Mucosa of descending colon (tissue), 3 donors: Measurements from ENCODE around the gene VPS41. TPM values are rescaled to one million over a fixed set of nuclear protein-coding genes. Genes with fewer than 3 reads are reported as not detected.

Experiments
- ATAC-seq: fragments of 200-7000 bp; cut with Tn5 transposase; one replicate; pipeline ENCODE4 v1.9.1; 2020; ENCODE audit warnings: mild to moderate bottlenecking, moderate library complexity
- DNase-seq, 3 donors: peaks; one replicate each; pipeline ENCODE4 v3.0.0-alpha.2; 2020
- H3K36me3 ChIP-seq: fragments of 200-600 bp; one replicate; pipeline ENCODE4 v1.8.0; 2021; ENCODE audit warnings: low read depth, mild to moderate bottlenecking
- H3K4me1 ChIP-seq: fragments of 200-600 bp; one replicate; pipeline ENCODE4 v1.8.0; 2021; ENCODE audit warnings: low read depth, mild to moderate bottlenecking
- H3K4me3 ChIP-seq: fragments of 200-600 bp; one replicate; pipeline ENCODE4 v1.8.0; 2021; ENCODE audit warnings: mild to moderate bottlenecking
- H3K9me3 ChIP-seq: fragments of 200-600 bp; one replicate; pipeline ENCODE4 v1.8.0; 2021; ENCODE audit warnings: mild to moderate bottlenecking
- CTCF ChIP-seq: fragments of 200-600 bp; IDR thresholded peaks from one replicate; pipeline ENCODE4 v1.8.0; 2022; ENCODE audit warnings: antibody characterized with exemption, mild to moderate bottlenecking
- intact Hi-C, 2 donors: fragments of 100-400 bp; cut with DNase I in 1 of 2; cut with micrococcal nuclease in 1 of 2; formaldehyde crosslinking; loops; one replicate each; pipeline versions ENCODE4 v1.11.0 to v1.11.1; 2022; cut with DNase I, micrococcal nuclease
- total RNA-seq, 3 donors: library from RNA; stranded (reverse); fragmentation: NEBNext Ultra II Directional in 2 of 3; extraction: Animal tissue kit (Norgen Biotek cat#: 25700) in 2 of 3; gene quantifications; one replicate each; pipeline versions ENCODE4 v1.2.1 to v1.2.4, GENCODE V29; 2021 to 2023
- donor health status: DM: no; HTN: no; CAD: no; lungs with moderate emphysema.
- donor health status: DM: no; HTN: no; CAD: no.
- donor health status: DM: no; HTN: yes; CAD: no.

Gene VPS41
- total RNA-seq, 3 donors from 2014 or later = 57.7 to 63.5 (median 63.0) TPM

GRCh38 chr7:38727184-38727940 is 181.6 kb downstream of the VPS41 start:
- no peaks in the 10 kb centered on the region for H3K36me3 ChIP-seq

GRCh38 chr7:38723327-38723726 is 185.7 kb downstream of the VPS41 start:
- no peaks in the 10 kb centered on the region for H3K36me3 ChIP-seq
- intact Hi-C loops = no loop called here
- ATAC-seq (no peak), DNase-seq (no peak)
- no peak overlapping the region for H3K4me3 ChIP-seq
- no peaks in the 10 kb centered on the region for H3K4me1 ChIP-seq
- H3K9me3 ChIP-seq = no peaks in the 10 kb centered on the region
- no peak for TF ChIP-seq CTCF

More at GRCh38 chr7:38727184-38727940, 181.6 kb downstream of the VPS41 start:
- DNase-seq (no peak), ATAC-seq (no peak)
- TF ChIP-seq CTCF = no peak
- Histone ChIP-seq H3K4me3 (no peak overlapping the region), H3K9me3 (no peaks in the 10 kb centered on the region), H3K4me1 (no peaks in the 10 kb centered on the region)
- intact Hi-C loops = no loop called here

GRCh38 chr7:38716397-38716796 is 192.6 kb downstream of the VPS41 start:
- Histone ChIP-seq H3K36me3 (no peaks in the 10 kb centered on the region), H3K4me1 (no peaks in the 10 kb centered on the region), H3K4me3 (no peak overlapping the region), H3K9me3 (peaks cover 10% of the 10 kb centered on the region)
- ATAC-seq (no peak), DNase-seq (no peak)
- intact Hi-C loops = no loop called here
- TF ChIP-seq CTCF = no peak

GRCh38 chr7:38709123-38709522 is 199.9 kb downstream of the VPS41 start:
- no peak overlapping the region for H3K4me3 ChIP-seq
- TF ChIP-seq CTCF = no peak
- DNase-seq = no peak
- no peak for ATAC-seq
- intact Hi-C loops = no loop called here
- H3K4me1 ChIP-seq = no peaks in the 10 kb centered on the region
- H3K36me3 ChIP-seq = no peaks in the 10 kb centered on the region
- no peaks in the 10 kb centered on the region for H3K9me3 ChIP-seq

GRCh38 chr7:38704751-38705150 is 204.2 kb downstream of the VPS41 start:
- intact Hi-C loops = no loop called here
- Histone ChIP-seq H3K4me1 (no peaks in the 10 kb centered on the region), H3K4me3 (no peak overlapping the region), H3K36me3 (no peaks in the 10 kb centered on the region), H3K9me3 (no peaks in the 10 kb centered on the region)
- TF ChIP-seq CTCF = no peak
- no peak for DNase-seq
- ATAC-seq = no peak
